GM12891 (cell line): Measurements from ENCODE around the gene SNORC.

ENCODE experiments used
- POLR2A ChIP-seq: IDR thresholded peaks from 2 replicates; pipeline ENCODE4 v1.6.1; 2011; ENCODE audit warnings: low read depth, low read length, control low read depth
- POLR2AphosphoS5 ChIP-seq: IDR thresholded peaks from 2 replicates; pipeline ENCODE4 v1.6.1; 2011; ENCODE audit warnings: low read depth, low read length, control low read depth
- TAF1 ChIP-seq: IDR thresholded peaks from 2 replicates; pipeline ENCODE4 v1.6.1; 2011; ENCODE audit warnings: low read depth, low read length, control low read depth

GRCh38 chr2:232887171-232887850, 17.2 kb downstream of the SNORC start:
- TF ChIP-seq TAF1 (no peak), POLR2A (no peak), POLR2AphosphoS5 (no peak)
